HG03469 (cell line): ENCODE data around the gene C19orf47.
"Not testable (repeated sequence)": the region's sequence is repeated elsewhere in the genome, so short reads cannot be mapped to it uniquely, and the experiment has no call there.

Experiments
- ATAC-seq: cut with Tn5 transposase; IDR thresholded peaks from one replicate; pipeline ENCODE4 v1.9.1; 2021; ENCODE audit warnings: mild to moderate bottlenecking, moderate library complexity, moderate number of reproducible peaks; ENCODE audit not compliant: unreplicated experiment

The C19orf47 gene

GRCh38 chr19:40377876-40378385 is 29.7 kb upstream of the C19orf47 start:
- no peak for ATAC-seq

- no peak for ATAC-seq
These were observed 28.2 kb upstream of the C19orf47 start for GRCh38 chr19:40376286-40376862.

- ATAC-seq: no peak
These were observed 25.9 kb upstream of the C19orf47 start for GRCh38 chr19:40374084-40374483.

- no peak for ATAC-seq
These were observed 23.6 kb upstream of the C19orf47 start for GRCh38 chr19:40371802-40372122.

GRCh38 chr19:40370997-40371801 is 23.0 kb upstream of the C19orf47 start:
- ATAC-seq: no peak

- ATAC-seq: not testable (repeated sequence)
These were observed 22.1 kb upstream of the C19orf47 start for GRCh38 chr19:40370253-40370652.

GRCh38 chr19:40369797-40370196 is 21.6 kb upstream of the C19orf47 start:
- no peak for ATAC-seq

GRCh38 chr19:40367577-40368434 is 19.6 kb upstream of the C19orf47 start:
- ATAC-seq: no peak

GRCh38 chr19:40366697-40367561 is 18.7 kb upstream of the C19orf47 start:
- no peak for ATAC-seq

- ATAC-seq: no peak
These were observed 17.6 kb upstream of the C19orf47 start for GRCh38 chr19:40365613-40366401.

GRCh38 chr19:40365010-40365409 is 16.8 kb upstream of the C19orf47 start:
- ATAC-seq: no peak

- ATAC-seq: no peak
These were observed 14.9 kb upstream of the C19orf47 start for GRCh38 chr19:40363069-40363468.

GRCh38 chr19:40362160-40362559 is 14.0 kb upstream of the C19orf47 start:
- no peak for ATAC-seq

GRCh38 chr19:40360708-40361241 is 12.6 kb upstream of the C19orf47 start:
- ATAC-seq: no peak

GRCh38 chr19:40360020-40360707 is 12.0 kb upstream of the C19orf47 start:
- no peak for ATAC-seq

GRCh38 chr19:40358773-40359172 is 10.6 kb upstream of the C19orf47 start:
- no peak for ATAC-seq

GRCh38 chr19:40357640-40358039 is 9.4 kb upstream of the C19orf47 start:
- ATAC-seq: no peak

GRCh38 chr19:40356681-40357595 is 8.7 kb upstream of the C19orf47 start:
- ATAC-seq: no peak
